Adrenal gland (tissue), 12 donors: ENCODE data around the gene SMG6. TPM values are rescaled to one million over a fixed set of nuclear protein-coding genes. Genes with fewer than 3 reads are reported as not detected.

Source experiments
- DNase-seq, 7 donors: peaks; one replicate each; pipeline ENCODE4 v3.0.0-alpha.2; 2019 to 2020
- H3K27ac ChIP-seq, 5 donors: fragments of 200-600 bp; sonication (generic) in 4 of 5; 1 replicate in 3 of 5; 2 replicates in 2 of 5; pipeline versions ENCODE4 v1.5.1 to v1.8.0; 2016 to 2020; ENCODE audit warnings: mild to moderate bottlenecking in 1 of 5
- H3K27me3 ChIP-seq: fragments of 200-600 bp; 2 replicates; pipeline ENCODE4 v1.8.0; 2021
- H3K36me3 ChIP-seq, 2 donors: fragments of 200-600 bp; replicated peaks in 1 of 2; 1 replicate in 1 of 2; 2 replicates in 1 of 2; pipeline versions ENCODE4 v1.5.1 to v1.8.0; 2018 to 2022
- H3K4me1 ChIP-seq, 2 donors: fragments of 200-600 bp; replicated peaks in 1 of 2; 1 replicate in 1 of 2; 2 replicates in 1 of 2; pipeline versions ENCODE4 v1.5.1 to v1.8.0; 2018 to 2021
- H3K4me3 ChIP-seq, 4 donors: fragments of 200-600 bp; sonication (generic) in 3 of 4; one replicate each; pipeline ENCODE4 v1.5.1; 2016 to 2018
- H3K9me3 ChIP-seq, 3 donors: fragments of 200-600 bp; sonication (generic) in 1 of 3; replicated peaks in 1 of 3; 1 replicate in 2 of 3; 2 replicates in 1 of 3; pipeline versions ENCODE4 v1.5.1 to v1.8.0; 2016 to 2021
- POLR2A ChIP-seq, 2 donors: fragments of 450-650 bp; IDR thresholded peaks; one replicate each; pipeline ENCODE4 v1.6.1; 2017; ENCODE audit warnings: antibody characterized with exemption in 2 of 2, mild to moderate bottlenecking in 2 of 2, moderate library complexity in 1 of 2
- WGBS, 4 donors: extraction: QIAGEN DNeasy Blood & Tissue Kit in 2 of 4; methylation state at CpG; one replicate each; pipeline versions ENCODE4 v1.1.5 to v1.1.7; 2013 to 2017; 5-methylcytosine and 5-hydroxymethylcytosine counted together
- intact Hi-C, 2 donors: fragments of 100-400 bp; cut with DNase I; formaldehyde crosslinking; loops; one replicate each; pipeline versions ENCODE4 v1.14.1 to v1.15.0; 2022 to 2023
- polyA plus RNA-seq, 3 donors: library from polyadenylated mRNA; stranded (reverse); fragments of 200-250 nt in 2 of 3; fragments of 350-450 nt in 1 of 3; fragmentation: Illumina TruSeq in 1 of 3; extraction: RNeasy Lipid Tissue Mini Kit (QIAGEN cat#74804) in 1 of 3; gene quantifications; one replicate each; pipeline ENCODE4 v1.2.3, GENCODE V29; 2013 to 2014
- total RNA-seq, 9 donors: library from RNA; depleted of rRNA in 4 of 9; stranded (reverse); fragments of >200 nt in 4 of 9; fragments of 120-200 nt in 1 of 9; fragmentation: NEBNext Ultra II Directional in 1 of 9; extraction: Animal tissue kit (Norgen Biotek cat#: 25700) in 1 of 9; gene quantifications; one replicate each; pipeline versions ENCODE4 v1.1.0 to v1.2.4, GENCODE V29; 2013 to 2023
- TF ChIP-seq, protein P1 (sequence below), 6 experiments: fragments of 450-650 bp in 4 of 6; fragments of 200-600 bp in 2 of 6; sonication (generic) in 1 of 6; IDR thresholded peaks; 1 replicate in 5 of 6; 2 replicates in 1 of 6; pipeline versions ENCODE4 v1.5.1 to v1.8.0; 2016 to 2021; ENCODE audit warnings: antibody characterized with exemption in 6 of 6, mild to moderate bottlenecking in 2 of 6, moderate library complexity in 1 of 6
- donor health status: healthy with polysubstance abuse.
- donor health status: Bipolar disorder and iron deficiency.
- donor health status: DM: yes; HTN: yes; CAD: no.
- donor health status: DM: no; HTN: no; CAD: no.
- donor health status: DM: no; HTN: no; CAD: no.
- donor health status: DM: yes; HTN: yes; CAD: no.

Gene SMG6
- total and polyA plus RNA-seq, 12 donors, result 15.9 to 85.1 (median 44.0) TPM

DNA sequence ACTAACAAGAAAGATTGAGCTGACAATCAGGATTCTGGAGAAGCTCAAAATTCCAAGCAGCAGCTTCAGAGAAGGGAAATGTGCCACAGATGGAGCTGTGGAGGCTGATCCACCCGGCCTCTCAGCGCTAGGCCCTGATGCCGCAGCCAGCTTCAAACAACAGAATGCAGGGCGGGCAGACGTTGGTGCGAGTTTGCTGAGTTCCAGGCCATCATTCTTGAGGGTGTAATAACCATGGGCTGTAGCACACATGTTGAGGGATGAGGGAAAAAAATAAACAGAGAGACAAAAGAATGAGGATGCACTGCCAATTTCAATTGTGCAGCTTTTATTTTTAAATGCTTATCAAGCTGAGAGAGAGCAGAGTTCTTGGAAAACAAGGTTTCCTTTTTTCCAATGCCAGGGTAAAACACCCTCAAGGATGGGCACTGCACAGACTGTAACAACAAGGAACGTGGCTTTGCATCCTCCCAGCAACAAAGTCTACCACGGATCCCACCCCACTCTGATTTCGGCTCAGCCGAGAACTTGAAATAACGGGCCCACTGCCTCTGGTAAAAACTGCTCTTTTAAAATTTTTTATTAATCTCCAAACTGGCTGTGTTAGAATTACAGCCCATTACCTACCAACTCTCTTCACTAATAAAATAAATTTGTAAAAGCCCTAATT is 90.2 kb downstream of the SMG6 start:
- H3K4me1 ChIP-seq, result peaks cover 37 to 52% of the 10 kb centered on the region in 2 donors

GRCh38 chr17:2212400-2212981 is 91.1 kb downstream of the SMG6 start:
- H3K4me3 ChIP-seq, result no peak overlapping the region
- WGBS, 4 donors, result 69 to 85% (median 79%) methylated on average over 10 of the region's 10 CpGs
- peak in 4 of 7 donors; percentile 44 to 65 (median 50) for DNase-seq
- H3K9me3 ChIP-seq, result no peaks in the 10 kb centered on the region
- H3K4me1 ChIP-seq, result peaks cover 37 to 55% of the 10 kb centered on the region in 2 donors
- no peak for TF ChIP-seq POLR2A (IDR thresholded peaks at IDR 0.05)
- TF ChIP-seq, protein P1, sequence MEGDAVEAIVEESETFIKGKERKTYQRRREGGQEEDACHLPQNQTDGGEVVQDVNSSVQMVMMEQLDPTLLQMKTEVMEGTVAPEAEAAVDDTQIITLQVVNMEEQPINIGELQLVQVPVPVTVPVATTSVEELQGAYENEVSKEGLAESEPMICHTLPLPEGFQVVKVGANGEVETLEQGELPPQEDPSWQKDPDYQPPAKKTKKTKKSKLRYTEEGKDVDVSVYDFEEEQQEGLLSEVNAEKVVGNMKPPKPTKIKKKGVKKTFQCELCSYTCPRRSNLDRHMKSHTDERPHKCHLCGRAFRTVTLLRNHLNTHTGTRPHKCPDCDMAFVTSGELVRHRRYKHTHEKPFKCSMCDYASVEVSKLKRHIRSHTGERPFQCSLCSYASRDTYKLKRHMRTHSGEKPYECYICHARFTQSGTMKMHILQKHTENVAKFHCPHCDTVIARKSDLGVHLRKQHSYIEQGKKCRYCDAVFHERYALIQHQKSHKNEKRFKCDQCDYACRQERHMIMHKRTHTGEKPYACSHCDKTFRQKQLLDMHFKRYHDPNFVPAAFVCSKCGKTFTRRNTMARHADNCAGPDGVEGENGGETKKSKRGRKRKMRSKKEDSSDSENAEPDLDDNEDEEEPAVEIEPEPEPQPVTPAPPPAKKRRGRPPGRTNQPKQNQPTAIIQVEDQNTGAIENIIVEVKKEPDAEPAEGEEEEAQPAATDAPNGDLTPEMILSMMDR (IDR thresholded peaks at IDR 0.05), result no peak
- intact Hi-C loops, result no loop called here
- no peaks in the 10 kb centered on the region for H3K27me3 ChIP-seq
- H3K36me3 ChIP-seq, result no peaks in the 10 kb centered on the region
- peak overlapping the region; percentile 52 to 96 (median 94) for H3K27ac ChIP-seq

More for the DNA sequence above, 90.2 kb downstream of the SMG6 start:
- no peak overlapping the region for H3K4me3 ChIP-seq
- WGBS, 4 donors, result 50 to 63% (median 57%) methylated on average over 11 of the region's 11 CpGs
- peak overlapping the region; percentile 52 to 96 (median 94) for H3K27ac ChIP-seq
- intact Hi-C loops, result no loop called here
- TF ChIP-seq, protein P1 (IDR thresholded peaks at IDR 0.05), result no peak
- no peak for TF ChIP-seq POLR2A (IDR thresholded peaks at IDR 0.05)
- H3K27me3 ChIP-seq, result no peaks in the 10 kb centered on the region
- DNase-seq, result peak in 4 of 7 donors; percentile 35 to 63 (median 42)
- no peaks in the 10 kb centered on the region for H3K9me3 ChIP-seq
- no peaks in the 10 kb centered on the region for H3K36me3 ChIP-seq

- TF ChIP-seq, protein P1 (IDR thresholded peaks at IDR 0.05), result no peak
- TF ChIP-seq POLR2A (IDR thresholded peaks at IDR 0.05), result no peak
- WGBS, 4 donors, result 89 to 95% (median 92%) methylated on average over 6 of the region's 6 CpGs
- Histone ChIP-seq H3K4me3 (no peak overlapping the region), H3K36me3 (no peaks in the 10 kb centered on the region), H3K27ac (peak overlapping the region in 3 of 5 donors; percentile 85 to 95 (median 94)), H3K27me3 (no peaks in the 10 kb centered on the region), H3K9me3 (no peaks in the 10 kb centered on the region), H3K4me1 (peaks cover 37 to 55% of the 10 kb centered on the region in 2 donors)
- DNase-seq, result peak in 1 of 7 donors; percentile 34
- intact Hi-C loops, result no loop called here
These were observed 91.8 kb downstream of the SMG6 start for GRCh38 chr17:2211661-2212399.

GRCh38 chr17:2210726-2211125 is 92.9 kb downstream of the SMG6 start:
- peaks cover 31 to 44% of the 10 kb centered on the region in 2 donors for H3K4me1 ChIP-seq
- H3K9me3 ChIP-seq, result no peaks in the 10 kb centered on the region
- H3K36me3 ChIP-seq, result no peaks in the 10 kb centered on the region
- WGBS, 4 donors, result 88 to 96% (median 90%) methylated on average over 2 of the region's 2 CpGs
- H3K27me3 ChIP-seq, result no peaks in the 10 kb centered on the region
- H3K4me3 ChIP-seq, result no peak overlapping the region
- intact Hi-C loops, result no loop called here
- DNase-seq, result peak in 1 of 7 donors; percentile 20
- H3K27ac ChIP-seq, result no peak overlapping the region
- no peak for TF ChIP-seq POLR2A (IDR thresholded peaks at IDR 0.05)
- TF ChIP-seq, protein P1 (IDR thresholded peaks at IDR 0.05), result no peak
